ENCODE data around the gene CYP27B1. TPM values are rescaled to one million over a fixed set of nuclear protein-coding genes. Genes with fewer than 3 reads are reported as not detected.

The CYP27B1 gene
- total and polyA plus RNA-seq, 9 of the 15 experiments (the other 6 are each of a cell fraction or from before 2014, with no cell fraction given): 0.18 to 4.2 (median 1.8) TPM

GRCh38 chr12:57782608-57783465 lies 16.0 kb upstream of the CYP27B1 start, which contains the start of gene TSFM (continued):
- TF ChIP-seq U2AF2 (optimal IDR thresholded peaks at IDR 0.05; ENCODE audit: low read depth, low read length) (no peak), SMARCA5 (IDR thresholded peaks at IDR 0.05) (no peak), ZNF253 (CRISPR knock-in tag; conservative IDR thresholded peaks at IDR 0.05) (no peak), HDAC1 (IDR thresholded peaks at IDR 0.05) (peak in 1 of 2 experiments; percentile 99; a peak in 2 of 4 replicates), ZNF23 (CRISPR knock-in tag; IDR thresholded peaks at IDR 0.05) (no peak), SMARCE1 (IDR thresholded peaks at IDR 0.05) (no peak), KDM4B (IDR thresholded peaks at IDR 0.05; ENCODE audit: borderline replicate concordance in 2 of 2, low read depth in 1 of 2) (no peak; a peak in 1 of 4 replicates), PBX2 (CRISPR knock-in tag; IDR thresholded peaks at IDR 0.05; ENCODE audit: low read depth) (no peak), PBX2 (tag; conservative IDR thresholded peaks at IDR 0.05; ENCODE audit: low read depth) (no peak), ZNF436 (CRISPR knock-in tag; IDR thresholded peaks at IDR 0.05) (no peak), PTBP1 (IDR thresholded peaks at IDR 0.05; ENCODE audit: low read depth, low read length) (0 out of 2 replicates have a peak, but pooled peaks have one; percentile 40), ZNF79 (CRISPR knock-in tag; IDR thresholded peaks at IDR 0.05; ENCODE audit: low read depth) (no peak), STAT5B (CRISPR knock-in tag; IDR thresholded peaks at IDR 0.05) (no peak), JUNB (CRISPR knock-in tag; conservative IDR thresholded peaks at IDR 0.05) (no peak), TAF9B (IDR thresholded peaks at IDR 0.05; ENCODE audit: partially characterized antibody) (peak; percentile 65), KHSRP (IDR thresholded peaks at IDR 0.05) (no peak), MBD1 (CRISPR knock-in tag; IDR thresholded peaks at IDR 0.05) (no peak), MBD2 (IDR thresholded peaks at IDR 0.05; ENCODE audit: borderline replicate concordance, low read depth) (peak; percentile 84), C11orf30 (IDR thresholded peaks at IDR 0.05; ENCODE audit: low read depth) (peak; percentile 99), ZNF408 (CRISPR knock-in tag; IDR thresholded peaks at IDR 0.05; ENCODE audit: low read depth) (no peak), RFX1 (IDR thresholded peaks at IDR 0.05) (no peak), GTF3C2 (IDR thresholded peaks at IDR 0.05; ENCODE audit: borderline replicate concordance, extremely low read depth, insufficient read length) (no peak), PHB2 (IDR thresholded peaks at IDR 0.05; ENCODE audit: low read depth) (no peak)
